Measurements from ENCODE around the gene CLDN10.

DNA sequence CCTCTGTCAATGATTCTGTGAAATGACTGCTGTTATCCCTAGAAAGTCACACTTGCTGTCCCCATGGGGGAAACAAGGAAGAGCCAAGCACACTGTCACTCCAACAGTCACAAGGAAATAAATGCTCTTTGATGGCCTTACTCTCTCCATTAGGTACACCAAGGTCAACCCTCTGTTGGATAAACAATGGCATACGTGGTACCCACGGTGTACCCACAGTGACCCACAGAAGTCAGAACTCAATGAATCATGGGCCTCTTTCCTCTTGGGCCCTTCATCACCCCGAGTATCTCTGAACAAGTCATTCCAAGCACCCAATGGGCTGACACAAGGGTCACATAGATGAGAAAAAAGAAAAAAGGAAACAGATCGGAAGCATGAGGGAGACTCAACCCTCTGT lies 76.6 kb downstream of the CLDN10 start:
- TF ChIP-seq CTCF (IDR thresholded peaks at IDR 0.05) (no peak), EZH2 (IDR thresholded peaks at IDR 0.05; ENCODE audit: borderline replicate concordance, insufficient read depth, low read depth, low read length, poor library complexity, severe bottlenecking) (no peak)

All from B cell (primary cell).